ENCODE results near the gene RBM24. TPM values are rescaled to one million over a fixed set of nuclear protein-coding genes. Genes with fewer than 3 reads are reported as not detected.

The RBM24 gene
- total RNA-seq (2022; extraction: Qiagen RNA extraction) = 6.4 to 8.7 TPM (median 6.6 TPM) in 5 replicates

DNA sequence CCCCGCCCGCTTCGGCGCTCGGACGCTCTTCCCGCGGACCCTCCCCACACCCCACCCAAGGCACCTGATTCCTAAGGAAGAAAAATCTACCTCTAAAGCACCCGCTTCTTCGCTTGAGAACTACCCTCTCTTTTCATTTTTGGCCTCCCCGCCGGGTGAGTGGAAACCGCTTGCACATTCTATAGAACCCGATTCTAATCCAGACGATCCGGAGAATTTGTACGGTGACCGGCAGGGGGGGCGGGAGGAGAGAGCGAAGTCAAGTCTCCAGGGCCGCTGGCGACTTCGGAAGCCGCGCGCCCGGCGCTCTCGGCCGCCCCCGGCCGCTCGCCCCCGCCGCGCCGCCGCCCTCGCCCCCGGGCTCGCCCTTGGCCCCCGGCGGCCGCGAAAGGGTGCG lies at the start of gene RBM24:
RBM24 (plus strand) TSS at position 262 of the 397 bp plus-strand sequence. CDS start 221 bp downstream, outside the sequence.

Other genes with a start within 250 kb of the RBM24 start
- not detected in 5 replicates for gene STMND1, start 179.3 kb upstream of the RBM24 start, total RNA-seq (2022; extraction: Qiagen RNA extraction)
- 10.6 to 14.6 TPM (median 13.0 TPM) in 5 replicates for gene CAP2, start 112.2 kb downstream of the RBM24 start, total RNA-seq (2022; extraction: Qiagen RNA extraction)

Measured in A549 treated with Mapracorat at 1 μM for 4 hours (cell line).